Erythroblast (primary cell): ENCODE results near the gene ZNF550.

Source experiments
- DNase-seq, 2 experiments: peaks; one replicate each; lab custom pipeline; 2025; lab: John Stamatoyannopoulos, UW
- GATA1 ChIP-seq: IDR thresholded peaks from 2 replicates; pipeline ENCODE4 v1.6.1; 2011; ENCODE audit warnings: low read depth, mild to moderate bottlenecking, control low read depth, low read length, moderate library complexity
- POLR2A ChIP-seq: IDR thresholded peaks from 2 replicates; pipeline ENCODE4 v1.6.1; 2011; ENCODE audit warnings: mild to moderate bottlenecking, low read length

ZNF550 gene

DNA sequence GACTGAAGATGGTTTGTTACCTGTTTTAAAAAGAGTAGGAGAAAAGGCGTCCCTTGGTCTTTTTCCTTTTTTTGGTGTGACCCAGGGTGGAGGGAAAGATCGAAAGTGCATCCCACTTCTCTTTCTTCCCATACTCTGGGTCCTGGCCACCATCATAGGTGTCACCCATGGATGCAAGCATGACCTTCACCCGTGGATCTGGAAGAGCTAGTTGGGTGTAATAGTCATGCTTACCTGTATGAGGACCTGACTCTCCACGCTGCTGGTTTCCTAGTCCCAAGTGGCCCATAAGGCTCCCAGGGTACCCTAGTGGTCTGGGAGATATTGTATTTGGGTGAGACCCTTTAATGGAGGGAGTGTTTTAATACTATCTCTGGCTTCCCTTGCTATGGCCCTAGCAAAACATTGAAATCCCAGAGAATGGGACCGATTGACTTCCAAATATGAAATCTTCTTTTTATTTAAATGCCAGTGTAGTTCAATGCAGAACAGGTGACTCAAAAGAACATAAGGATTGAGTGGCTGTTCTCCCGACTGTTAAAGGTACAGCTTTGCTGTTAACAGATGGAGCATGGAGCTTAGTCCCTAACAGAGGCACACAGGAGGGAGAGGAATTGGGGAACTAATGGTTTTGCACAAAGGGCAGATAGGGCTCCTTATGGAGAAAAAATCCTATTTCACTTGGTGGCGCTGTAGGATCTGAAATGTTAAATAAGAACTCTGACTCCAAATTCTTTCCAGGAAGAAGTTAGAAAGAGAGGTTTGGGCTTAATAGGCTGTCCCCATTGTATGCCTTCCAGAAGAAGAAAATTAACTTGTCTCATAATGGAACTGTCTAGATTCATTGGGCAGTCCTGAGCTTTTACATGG is 7.0 kb upstream of the ZNF550 start:
- DNase-seq, result peak; percentile 56 to 67
- TF ChIP-seq POLR2A, result no peak
- TF ChIP-seq GATA1, result no peak

DNA sequence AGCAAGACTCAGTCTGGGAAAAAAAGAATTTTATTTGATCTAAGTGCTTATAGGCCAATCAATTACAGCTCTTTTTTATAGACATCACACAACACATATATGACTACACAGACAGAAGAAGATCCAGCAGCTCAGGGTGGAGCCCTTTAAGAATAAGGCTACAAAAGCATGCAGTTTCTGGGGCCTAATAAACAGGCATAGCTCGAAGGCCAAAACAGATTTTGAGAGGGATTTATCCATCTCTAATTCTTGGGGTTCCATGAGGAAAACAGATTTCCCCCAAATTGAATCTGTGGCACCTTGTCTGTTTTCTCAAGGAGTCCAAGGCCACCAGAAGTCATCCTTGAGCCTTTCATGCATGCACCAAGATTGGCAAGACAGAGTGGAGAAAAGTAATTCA is 3.9 kb upstream of the ZNF550 start:
- no peak for DNase-seq
- TF ChIP-seq POLR2A, result no peak
- TF ChIP-seq GATA1, result no peak

DNA sequence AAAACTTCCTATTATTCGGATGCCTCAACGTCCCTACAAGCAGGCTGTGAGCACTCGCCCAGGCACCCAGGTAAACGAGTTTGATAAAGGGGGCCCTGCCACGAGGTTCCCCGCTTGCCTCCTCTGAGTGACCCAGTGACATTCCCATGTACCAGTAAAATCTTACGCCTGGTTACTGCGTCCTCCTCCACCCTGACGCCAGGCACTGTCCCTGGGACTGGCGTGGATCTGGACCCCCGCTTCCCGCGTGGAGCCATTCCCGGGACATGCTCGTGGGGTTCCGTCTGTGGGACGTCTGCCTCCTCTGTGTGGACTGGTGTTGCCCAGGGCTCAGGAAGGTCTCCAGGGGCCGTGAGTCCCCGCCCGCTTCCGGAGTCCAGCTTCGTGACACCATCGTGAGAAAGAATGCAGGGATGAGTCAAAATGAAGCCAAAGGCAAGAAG is 407 bp upstream of the ZNF550 start:
- no peak for DNase-seq
- no peak for TF ChIP-seq POLR2A
- TF ChIP-seq GATA1, result no peak

DNA sequence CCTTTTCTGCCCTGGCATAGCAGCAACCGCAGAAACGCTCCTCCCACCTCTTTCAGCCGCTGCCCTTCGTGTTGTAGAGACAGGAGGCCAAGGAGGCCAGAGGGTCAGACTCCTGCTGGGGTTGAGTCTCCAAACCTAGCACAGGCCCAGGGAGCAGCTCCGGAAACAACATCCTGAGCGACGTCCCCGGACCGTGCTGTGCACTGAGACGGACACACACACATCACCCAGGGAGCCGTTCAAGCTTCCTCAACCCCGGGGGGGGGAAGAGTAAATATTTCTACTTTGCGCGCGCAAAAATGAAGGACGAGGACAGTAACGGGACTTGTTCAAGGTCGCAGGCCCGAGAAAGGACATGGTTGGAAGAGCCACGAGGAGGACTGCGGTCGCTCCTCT is 657 bp downstream of the ZNF550 start:
- DNase-seq, result peak; percentile 51 to 59
- TF ChIP-seq GATA1, result no peak
- TF ChIP-seq POLR2A, result no peak

DNA sequence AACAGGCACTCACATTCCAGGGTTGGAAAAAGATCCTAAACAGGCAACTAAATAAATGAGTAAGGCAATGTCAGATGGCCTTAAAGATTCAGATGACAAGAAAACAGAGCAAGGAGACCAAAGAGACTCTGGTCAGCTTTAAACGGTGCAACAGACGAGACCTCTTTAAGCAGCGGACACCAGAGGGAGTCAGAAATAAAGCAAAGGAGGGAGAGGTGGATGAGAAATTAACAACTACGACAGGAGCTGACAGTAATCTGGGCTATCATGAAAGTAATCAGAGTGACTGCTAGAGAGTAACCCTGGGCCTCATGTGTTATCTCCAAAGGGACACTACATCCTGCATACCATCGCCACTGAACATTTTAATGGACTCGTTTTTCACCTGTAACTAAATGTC is 1.1 kb downstream of the ZNF550 start:
- DNase-seq, result peak; percentile 39 to 59
- TF ChIP-seq GATA1 (no peak), POLR2A (no peak)

DNA sequence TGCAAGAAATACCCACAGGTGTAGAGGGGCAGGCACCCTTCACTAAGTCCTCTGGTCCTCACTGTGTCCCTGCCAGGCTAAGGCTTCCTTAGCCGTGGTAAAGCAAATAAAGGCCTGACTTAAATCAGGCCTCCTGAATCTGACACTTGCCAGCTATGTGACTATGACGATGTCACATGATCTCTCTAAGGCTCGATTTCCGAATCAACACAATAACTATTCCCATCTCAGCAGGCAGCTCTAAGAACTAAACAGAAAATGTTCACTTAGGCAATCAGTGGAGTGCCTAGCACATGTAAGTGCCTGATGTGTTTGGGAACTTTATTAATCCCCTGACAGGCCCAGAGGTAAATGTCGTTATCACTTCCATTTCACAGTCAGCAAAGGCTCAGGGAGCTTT is 2.0 kb downstream of the ZNF550 start:
- no peak for TF ChIP-seq POLR2A
- TF ChIP-seq GATA1, result no peak

DNA sequence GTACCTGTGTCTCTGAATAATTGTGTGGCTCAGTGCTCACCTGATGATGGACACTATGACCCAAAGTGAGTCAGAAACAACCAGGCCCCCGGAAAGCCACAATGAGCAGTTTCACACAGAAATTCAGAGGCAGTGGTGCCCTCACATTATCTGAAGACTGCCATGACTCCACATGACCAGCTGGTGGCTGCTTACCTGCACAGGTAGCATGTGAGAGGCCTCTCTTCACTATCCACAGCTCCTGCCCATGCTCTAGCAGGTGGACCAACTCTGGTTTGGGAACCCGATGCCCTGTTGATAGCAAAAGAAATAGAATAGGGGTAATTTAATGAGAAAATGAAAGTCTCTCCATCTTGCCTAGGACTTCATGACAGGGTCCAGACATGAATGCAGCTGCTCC is 7.2 kb downstream of the ZNF550 start:
- TF ChIP-seq POLR2A (no peak), GATA1 (no peak)
- no peak for DNase-seq

More for the DNA sequence above, 2.0 kb downstream of the ZNF550 start:
- DNase-seq, result no peak

DNA sequence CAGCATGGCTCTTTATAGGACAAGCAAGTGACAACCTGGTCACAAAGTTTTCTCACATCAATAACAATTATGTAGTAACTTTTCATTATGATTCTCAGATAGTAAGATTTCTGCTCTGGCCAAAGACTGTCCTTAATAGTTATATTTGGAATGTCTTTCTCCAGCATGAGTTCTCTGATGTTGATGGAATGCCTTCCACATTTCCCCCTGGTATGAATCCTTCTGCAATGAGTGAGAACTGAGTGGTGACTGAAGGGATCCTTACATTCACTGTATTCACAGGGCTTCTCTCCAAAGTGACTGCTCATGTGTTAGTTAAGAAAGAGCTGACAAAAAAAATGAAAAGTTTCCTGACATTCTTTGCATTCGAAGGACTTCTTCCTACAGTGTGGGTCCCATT is 13.2 kb downstream of the ZNF550 start:
- DNase-seq, result no peak
- TF ChIP-seq POLR2A (no peak), GATA1 (no peak)

DNA sequence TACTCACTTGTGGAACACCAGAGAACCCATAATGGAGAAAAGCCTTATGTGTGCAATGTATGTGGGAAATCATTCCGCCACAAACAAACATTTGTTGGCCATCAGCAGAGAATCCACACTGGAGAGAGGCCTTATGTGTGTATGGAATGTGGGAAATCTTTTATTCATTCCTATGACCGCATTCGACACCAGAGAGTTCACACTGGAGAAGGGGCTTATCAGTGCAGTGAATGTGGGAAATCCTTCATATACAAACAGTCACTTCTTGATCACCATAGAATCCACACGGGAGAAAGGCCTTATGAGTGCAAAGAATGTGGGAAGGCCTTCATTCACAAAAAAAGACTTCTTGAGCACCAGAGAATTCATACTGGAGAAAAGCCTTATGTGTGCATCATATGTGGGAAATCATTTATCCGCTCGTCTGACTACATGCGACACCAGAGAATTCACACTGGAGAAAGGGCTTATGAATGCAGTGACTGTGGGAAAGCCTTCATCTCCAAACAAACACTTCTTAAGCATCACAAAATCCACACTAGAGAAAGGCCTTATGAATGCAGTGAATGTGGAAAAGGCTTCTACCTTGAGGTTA is 21.6 kb downstream of the ZNF550 start:
- peak; percentile 19 to 42 for DNase-seq
- TF ChIP-seq GATA1, result no peak
- TF ChIP-seq POLR2A, result no peak

DNA sequence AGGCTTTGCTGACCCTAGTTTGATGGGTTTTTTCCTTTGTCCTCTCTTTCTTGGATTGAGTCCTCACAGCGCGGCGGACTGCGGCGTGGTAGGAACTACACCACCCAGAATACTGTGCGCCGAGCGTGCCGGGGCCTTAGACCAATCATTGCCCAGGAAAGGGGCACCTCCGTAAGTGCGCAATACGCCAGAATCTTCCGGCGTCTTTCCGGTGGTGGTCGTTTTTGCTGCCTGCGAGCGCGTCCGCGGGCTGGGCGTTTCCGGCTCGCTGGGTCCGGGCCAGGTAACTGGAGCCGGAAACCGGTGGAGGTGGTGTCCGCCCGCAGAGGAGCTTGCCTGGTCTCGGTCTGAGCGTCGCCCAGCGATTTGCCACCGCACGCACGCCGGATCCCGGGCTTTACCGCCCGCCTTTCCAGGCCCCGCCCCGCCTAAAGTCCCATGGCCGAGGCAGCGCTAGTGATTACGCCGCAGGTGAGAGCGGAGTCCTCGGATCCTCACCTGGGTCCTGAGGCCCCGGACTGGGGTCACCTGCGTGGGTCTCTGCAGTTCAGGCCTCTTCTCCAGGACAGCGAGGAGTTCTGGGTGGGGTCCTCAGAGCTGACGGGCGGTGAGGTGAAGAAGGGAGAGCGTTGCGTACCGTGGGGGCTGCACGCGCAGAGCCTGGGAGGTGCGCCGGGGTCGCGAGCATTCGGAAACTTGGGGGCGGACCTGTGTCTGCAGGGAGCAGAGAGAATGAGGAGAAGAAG is 32.4 kb downstream of the ZNF550 start, which contains the start of gene ZNF549:
Gene ZNF549 (plus strand): TSS at position 221 of the 746 bp plus-strand sequence. CDS start 218 bp downstream, at position 439.
- TF ChIP-seq GATA1, result no peak
- peak; percentile 47 for TF ChIP-seq POLR2A
- peak; percentile 89 to 92 for DNase-seq

DNA sequence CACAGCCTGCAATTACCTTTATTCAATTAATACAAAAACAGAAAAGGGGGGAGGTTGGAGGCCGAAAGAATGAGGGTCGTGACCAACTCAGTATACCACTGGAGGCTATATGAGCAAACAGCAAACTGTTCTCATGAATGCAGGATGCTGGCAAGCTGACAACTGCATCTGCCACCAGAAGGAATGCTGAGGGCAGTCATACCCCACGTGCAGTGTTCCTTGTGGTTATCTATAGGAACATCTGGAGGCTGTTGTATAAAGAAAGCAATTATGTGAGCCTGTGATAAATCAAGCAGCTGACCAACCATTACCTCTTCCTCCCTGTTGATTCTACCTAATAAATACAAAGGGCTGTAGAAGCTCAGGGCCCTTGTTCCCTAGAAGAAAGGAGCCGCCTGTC is 41.6 kb downstream of the ZNF550 start:
- peak in 1 of 2 experiments; percentile 45 for DNase-seq

DNA sequence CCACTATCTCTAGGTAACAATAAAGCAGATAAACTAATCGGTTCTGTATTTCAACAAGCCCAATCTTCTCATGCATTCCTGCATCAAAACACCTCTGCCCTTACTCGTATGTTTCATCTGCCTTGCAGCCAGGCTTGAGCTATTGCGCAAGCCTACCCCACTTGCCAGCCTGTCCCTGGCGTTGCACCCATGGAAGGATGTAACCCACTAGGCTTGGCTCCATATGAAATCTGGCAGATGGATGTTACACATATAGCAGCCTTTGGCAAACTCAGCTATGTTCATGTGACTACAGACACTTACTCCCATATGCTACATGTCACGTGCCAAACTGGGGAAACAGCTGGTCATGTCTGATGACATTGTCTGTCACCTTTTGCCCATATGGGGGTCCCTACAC is 44.4 kb downstream of the ZNF550 start:
- no peak for TF ChIP-seq POLR2A
- no peak for TF ChIP-seq GATA1

DNA sequence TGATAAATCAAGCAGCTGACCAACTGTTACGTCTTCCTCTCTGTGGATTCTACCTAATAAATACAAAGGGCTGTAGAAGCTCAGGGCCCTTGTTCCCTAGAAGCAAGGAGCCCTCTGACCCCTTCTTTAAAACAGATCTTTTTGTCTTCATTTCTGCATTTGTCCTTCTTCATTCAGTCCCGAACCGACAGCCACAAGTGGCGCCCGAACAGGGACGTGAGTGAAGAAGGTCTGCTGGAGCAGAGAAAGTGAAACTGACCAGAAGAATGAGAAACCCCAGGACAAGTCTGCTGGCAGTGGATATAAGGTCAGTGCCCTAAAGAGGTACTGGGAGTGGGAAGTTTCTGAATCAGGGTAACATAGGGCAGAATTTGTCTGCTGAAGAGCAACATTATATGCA is 46.8 kb downstream of the ZNF550 start:
- TF ChIP-seq POLR2A (no peak), GATA1 (no peak)
- peak; percentile 46 to 60 for DNase-seq

More for the DNA sequence above, 44.4 kb downstream of the ZNF550 start:
- DNase-seq, result no peak

DNA sequence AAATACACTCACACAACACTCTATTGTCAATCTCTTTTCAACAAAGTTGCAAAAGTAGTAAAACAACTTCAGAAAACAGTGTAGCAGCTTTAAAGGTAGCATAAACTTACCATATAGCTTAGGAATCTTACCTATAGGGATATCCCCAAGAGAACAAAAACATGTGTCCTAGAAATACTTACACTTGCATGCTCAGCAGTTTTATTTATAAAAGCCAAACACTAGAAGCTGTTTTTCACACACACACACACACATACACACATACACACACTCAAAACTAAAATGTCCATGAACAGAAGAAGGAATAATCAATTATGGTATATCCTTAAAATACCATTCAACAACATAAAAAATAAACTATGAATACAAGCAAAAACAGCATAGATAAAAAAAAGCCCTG is 48.2 kb downstream of the ZNF550 start:
- TF ChIP-seq GATA1, result no peak
- TF ChIP-seq POLR2A, result no peak
- no peak for DNase-seq
